HEK293 (cell line): ENCODE results near the gene APOL5.

Source experiments
- AEBP2 ChIP-seq: fragments of 450-650 bp; formaldehyde crosslinking; IDR thresholded peaks from 2 replicates; pipeline ENCODE4 v1.5.1; 2016; ENCODE audit warnings: missing biosample characterization, missing genetic modification characterization, borderline replicate concordance
- BCL11A ChIP-seq: fragments of 450-650 bp; formaldehyde crosslinking; IDR thresholded peaks from 2 replicates; pipeline ENCODE4 v1.5.1; 2016; ENCODE audit warnings: low read depth, missing biosample characterization, missing genetic modification characterization
- CTCF ChIP-seq: fragments of 450-650 bp; formaldehyde crosslinking; IDR thresholded peaks from 2 replicates; pipeline ENCODE4 v1.5.1; 2016; ENCODE audit warnings: missing biosample characterization, missing genetic modification characterization
- GLI4 ChIP-seq: fragments of 450-650 bp; formaldehyde crosslinking; IDR thresholded peaks from 2 replicates; pipeline ENCODE4 v1.5.1; 2016; ENCODE audit warnings: missing biosample characterization, missing genetic modification characterization
- OSR2 ChIP-seq: fragments of 450-650 bp; formaldehyde crosslinking; IDR thresholded peaks from 2 replicates; pipeline ENCODE4 v1.5.1; 2016; ENCODE audit warnings: missing biosample characterization, missing genetic modification characterization
- TCF7L2 ChIP-seq: IDR thresholded peaks from 2 replicates; pipeline ENCODE4 v1.6.1; 2011; ENCODE audit warnings: low read depth, mild to moderate bottlenecking, inconsistent platforms, low read length, moderate library complexity, borderline replicate concordance
- ZBTB49 ChIP-seq: fragments of 450-650 bp; formaldehyde crosslinking; IDR thresholded peaks from 2 replicates; pipeline ENCODE4 v1.5.1; 2016; ENCODE audit warnings: missing biosample characterization, missing genetic modification characterization, low read depth
- ZIC2 ChIP-seq: fragments of 450-650 bp; formaldehyde crosslinking; IDR thresholded peaks from 2 replicates; pipeline ENCODE4 v1.5.1; 2016; ENCODE audit warnings: missing biosample characterization, missing genetic modification characterization
- ZNF274 ChIP-seq, 2 experiments: fragments of 200-500 bp in 1 of 2; fragments of 450-650 bp in 1 of 2; sonication (Bioruptor generic) in 1 of 2; formaldehyde crosslinking in 1 of 2; IDR thresholded peaks; 2 replicates each; pipeline versions ENCODE4 v1.5.1 to v1.6.1; 2014 to 2016; ENCODE audit warnings: borderline replicate concordance in 1 of 2, inconsistent platforms in 1 of 2, low read length in 1 of 2, missing biosample characterization in 1 of 2, missing genetic modification characterization in 1 of 2
- ZNF768 ChIP-seq: fragments of 450-650 bp; formaldehyde crosslinking; IDR thresholded peaks from 2 replicates; pipeline ENCODE4 v1.5.1; 2018; ENCODE audit warnings: missing biosample characterization, mild to moderate bottlenecking, missing genetic modification characterization
- TF ChIP-seq, protein P1 (sequence below): fragments of 450-650 bp; formaldehyde crosslinking; IDR thresholded peaks from 2 replicates; pipeline ENCODE4 v1.5.1; 2017; ENCODE audit warnings: missing biosample characterization, mild to moderate bottlenecking, missing genetic modification characterization, moderate library complexity
- TF ChIP-seq, protein P2 (sequence below): fragments of 450-650 bp; formaldehyde crosslinking; IDR thresholded peaks from 2 replicates; pipeline ENCODE4 v1.5.1; 2016; ENCODE audit warnings: missing biosample characterization, missing genetic modification characterization

DNA sequence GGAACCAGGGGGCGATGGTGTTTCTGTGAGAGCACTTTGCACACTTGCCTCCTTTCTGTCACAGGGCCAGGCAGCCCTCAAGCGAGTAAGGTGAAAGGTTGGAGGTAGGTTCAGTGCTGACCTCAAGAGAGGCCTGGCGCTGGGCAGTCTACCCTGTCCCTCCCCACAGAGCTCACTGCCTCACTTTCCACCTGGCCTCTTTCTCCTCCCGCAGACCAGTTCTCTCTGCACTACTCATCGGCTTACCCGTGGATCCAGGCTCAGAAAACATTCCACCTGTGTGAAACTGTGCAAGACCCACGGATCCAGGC is 16.8 kb downstream of the APOL5 start:
- TF ChIP-seq ZNF768 (no peak), CTCF (tag by site-specific recombination) (no peak), OSR2 (no peak), AEBP2 (tag by site-specific recombination) (no peak), GLI4 (tag by site-specific recombination) (no peak), ZNF274 (IDR thresholded peaks at IDR 0.05; ENCODE audit: low read length) (no peak), ZNF274 (tag by site-specific recombination; IDR thresholded peaks at IDR 0.05; ENCODE audit: borderline replicate concordance) (no peak), TCF7L2 (no peak), BCL11A (tag by site-specific recombination) (no peak), ZBTB49 (no peak), ZIC2 (no peak)
- TF ChIP-seq, protein P1, sequence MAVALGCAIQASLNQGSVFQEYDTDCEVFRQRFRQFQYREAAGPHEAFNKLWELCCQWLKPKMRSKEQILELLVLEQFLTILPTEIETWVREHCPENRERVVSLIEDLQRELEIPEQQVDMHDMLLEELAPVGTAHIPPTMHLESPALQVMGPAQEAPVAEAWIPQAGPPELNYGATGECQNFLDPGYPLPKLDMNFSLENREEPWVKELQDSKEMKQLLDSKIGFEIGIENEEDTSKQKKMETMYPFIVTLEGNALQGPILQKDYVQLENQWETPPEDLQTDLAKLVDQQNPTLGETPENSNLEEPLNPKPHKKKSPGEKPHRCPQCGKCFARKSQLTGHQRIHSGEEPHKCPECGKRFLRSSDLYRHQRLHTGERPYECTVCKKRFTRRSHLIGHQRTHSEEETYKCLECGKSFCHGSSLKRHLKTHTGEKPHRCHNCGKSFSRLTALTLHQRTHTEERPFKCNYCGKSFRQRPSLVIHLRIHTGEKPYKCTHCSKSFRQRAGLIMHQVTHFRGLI, result no peak
- TF ChIP-seq, protein P2, sequence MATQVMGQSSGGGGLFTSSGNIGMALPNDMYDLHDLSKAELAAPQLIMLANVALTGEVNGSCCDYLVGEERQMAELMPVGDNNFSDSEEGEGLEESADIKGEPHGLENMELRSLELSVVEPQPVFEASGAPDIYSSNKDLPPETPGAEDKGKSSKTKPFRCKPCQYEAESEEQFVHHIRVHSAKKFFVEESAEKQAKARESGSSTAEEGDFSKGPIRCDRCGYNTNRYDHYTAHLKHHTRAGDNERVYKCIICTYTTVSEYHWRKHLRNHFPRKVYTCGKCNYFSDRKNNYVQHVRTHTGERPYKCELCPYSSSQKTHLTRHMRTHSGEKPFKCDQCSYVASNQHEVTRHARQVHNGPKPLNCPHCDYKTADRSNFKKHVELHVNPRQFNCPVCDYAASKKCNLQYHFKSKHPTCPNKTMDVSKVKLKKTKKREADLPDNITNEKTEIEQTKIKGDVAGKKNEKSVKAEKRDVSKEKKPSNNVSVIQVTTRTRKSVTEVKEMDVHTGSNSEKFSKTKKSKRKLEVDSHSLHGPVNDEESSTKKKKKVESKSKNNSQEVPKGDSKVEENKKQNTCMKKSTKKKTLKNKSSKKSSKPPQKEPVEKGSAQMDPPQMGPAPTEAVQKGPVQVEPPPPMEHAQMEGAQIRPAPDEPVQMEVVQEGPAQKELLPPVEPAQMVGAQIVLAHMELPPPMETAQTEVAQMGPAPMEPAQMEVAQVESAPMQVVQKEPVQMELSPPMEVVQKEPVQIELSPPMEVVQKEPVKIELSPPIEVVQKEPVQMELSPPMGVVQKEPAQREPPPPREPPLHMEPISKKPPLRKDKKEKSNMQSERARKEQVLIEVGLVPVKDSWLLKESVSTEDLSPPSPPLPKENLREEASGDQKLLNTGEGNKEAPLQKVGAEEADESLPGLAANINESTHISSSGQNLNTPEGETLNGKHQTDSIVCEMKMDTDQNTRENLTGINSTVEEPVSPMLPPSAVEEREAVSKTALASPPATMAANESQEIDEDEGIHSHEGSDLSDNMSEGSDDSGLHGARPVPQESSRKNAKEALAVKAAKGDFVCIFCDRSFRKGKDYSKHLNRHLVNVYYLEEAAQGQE (tag by site-specific recombination), result no peak
